Endodermal cell (in vitro differentiated cells): ENCODE measurements around the gene RASAL2. TPM values are rescaled to one million over a fixed set of nuclear protein-coding genes. Genes with fewer than 3 reads are reported as not detected.

Source experiments
- DNase-seq: peaks from one replicate; pipeline ENCODE4 v3.0.0-alpha.2; 2017
- H3K27ac ChIP-seq: 2 replicates; pipeline ENCODE4 v1.5.1; 2013; ENCODE audit warnings: mild to moderate bottlenecking, low read depth, low read length, moderate library complexity
- H3K27me3 ChIP-seq: 2 replicates; pipeline ENCODE4 v1.6.1; 2013; ENCODE audit warnings: mild to moderate bottlenecking, low read length, moderate library complexity; ENCODE audit not compliant: insufficient read depth, control insufficient read depth, poor library complexity, severe bottlenecking
- H3K36me3 ChIP-seq: 2 replicates; pipeline ENCODE4 v1.7.0; 2013; ENCODE audit warnings: mild to moderate bottlenecking, low read length, moderate library complexity; ENCODE audit not compliant: control insufficient read depth, insufficient read depth
- H3K4me1 ChIP-seq: one replicate; pipeline ENCODE4 v1.7.0; 2013; ENCODE audit warnings: low read length; ENCODE audit not compliant: control insufficient read depth, insufficient read depth
- H3K4me3 ChIP-seq: 2 replicates; pipeline ENCODE4 v1.5.1; 2013; ENCODE audit warnings: mild to moderate bottlenecking, low read length, moderate library complexity
- H3K9ac ChIP-seq: 2 replicates; pipeline ENCODE4 v1.6.1; 2013; ENCODE audit warnings: mild to moderate bottlenecking, low read length, moderate library complexity; ENCODE audit not compliant: poor library complexity, severe bottlenecking; ENCODE audit errors: extremely low read depth
- H3K9me3 ChIP-seq: 2 replicates; pipeline ENCODE4 v1.6.1; 2013; ENCODE audit warnings: mild to moderate bottlenecking, low read length, moderate library complexity; ENCODE audit not compliant: control insufficient read depth
- H3K27ac Mint-ChIP-seq: 2 replicates; pipeline ENCODE4 v1.8.0; 2020; ENCODE audit warnings: mixed read lengths
- H3K27me3 Mint-ChIP-seq: 2 replicates; pipeline ENCODE4 v1.8.0; 2021; ENCODE audit warnings: mild to moderate bottlenecking, mixed read lengths; ENCODE audit not compliant: insufficient read depth
- H3K36me3 Mint-ChIP-seq: 2 replicates; pipeline ENCODE4 v1.8.0; 2020; ENCODE audit warnings: low read depth, mixed read lengths
- H3K4me1 Mint-ChIP-seq: 2 replicates; pipeline ENCODE4 v1.8.0; 2020; ENCODE audit warnings: mixed read lengths
- H3K4me3 Mint-ChIP-seq: 2 replicates; pipeline ENCODE4 v1.8.0; 2020; ENCODE audit warnings: mild to moderate bottlenecking, moderate library complexity, mixed read lengths
- H3K9me3 Mint-ChIP-seq: 2 replicates; pipeline ENCODE4 v1.8.0; 2020; ENCODE audit warnings: mild to moderate bottlenecking, mixed read lengths
- CTCF ChIP-seq: fragments of 200-600 bp; sonication (generic); conservative IDR thresholded peaks from 2 replicates; pipeline ENCODE4 v1.5.0; 2021; ENCODE audit warnings: antibody characterized with exemption, mild to moderate bottlenecking
- WGBS, 2 experiments: methylation state at CpG; one replicate each; pipeline versions ENCODE4 v1.1.5 to v1.1.7; 2013; ENCODE audit warnings: missing lambda C conversion rate in 2 of 2, mixed read lengths in 1 of 2; ENCODE audit not compliant: insufficient coverage in 1 of 2, insufficient read length in 1 of 2; 5-methylcytosine and 5-hydroxymethylcytosine counted together
- total RNA-seq, 2 donors: library from RNA; stranded (reverse); fragmentation: NEBNext Ultra II Directional in 1 of 2; extraction: Animal tissue kit (Norgen Biotek cat#: 25700) in 1 of 2; gene quantifications; 2 replicates in 1 of 2; 3 replicates in 1 of 2; pipeline ENCODE4 v1.2.1, GENCODE V29; 2021

The RASAL2 gene
- total RNA-seq, 2 donors from 2014 or later = 21.8 to 22.1 TPM

GRCh38 chr1:178065250-178065649 lies 28.7 kb upstream of the RASAL2 start:
- TF ChIP-seq CTCF = no peak
- Histone ChIP-seq H3K27ac (no peak overlapping the region), H3K9me3 (no peaks in the 10 kb centered on the region), H3K36me3 (no peaks in the 10 kb centered on the region), H3K4me3 (no peak overlapping the region), H3K9ac (no peak overlapping the region), H3K27me3 (peaks cover 4% of the 10 kb centered on the region), H3K4me1 (no peaks in the 10 kb centered on the region)
- WGBS, 2 experiments = 96 to 97% methylated on average over 3 of the region's 3 CpGs
- H3K27ac Mint-ChIP-seq = no peak overlapping the region
- H3K36me3 Mint-ChIP-seq = no peaks in the 10 kb centered on the region
- H3K27me3 Mint-ChIP-seq = peaks cover 2% of the 10 kb centered on the region
- no peak for DNase-seq
- no peak overlapping the region for H3K4me3 Mint-ChIP-seq
- H3K4me1 Mint-ChIP-seq = peaks cover 30% of the 10 kb centered on the region
- H3K9me3 Mint-ChIP-seq = no peaks in the 10 kb centered on the region

GRCh38 chr1:178066296-178066907 lies 27.5 kb upstream of the RASAL2 start:
- no peaks in the 10 kb centered on the region for H3K9me3 ChIP-seq
- H3K4me1 ChIP-seq = no peaks in the 10 kb centered on the region
- no peak overlapping the region for H3K4me3 ChIP-seq
- H3K27me3 Mint-ChIP-seq = no peaks in the 10 kb centered on the region
- WGBS, 2 experiments = 87 to 93% methylated on average over 3 to 8 of the region's 8 CpGs
- H3K36me3 Mint-ChIP-seq = no peaks in the 10 kb centered on the region
- no peaks in the 10 kb centered on the region for H3K27me3 ChIP-seq
- no peak for DNase-seq
- no peak overlapping the region for H3K27ac Mint-ChIP-seq
- H3K27ac ChIP-seq = no peak overlapping the region
- H3K36me3 ChIP-seq = no peaks in the 10 kb centered on the region
- no peak overlapping the region for H3K9ac ChIP-seq
- no peak overlapping the region for H3K4me3 Mint-ChIP-seq
- peaks cover 20% of the 10 kb centered on the region for H3K4me1 Mint-ChIP-seq
- H3K9me3 Mint-ChIP-seq = no peaks in the 10 kb centered on the region
- no peak for TF ChIP-seq CTCF

- no peak for TF ChIP-seq CTCF
- H3K27ac Mint-ChIP-seq = no peak overlapping the region
These were observed 26.8 kb upstream of the RASAL2 start for GRCh38 chr1:178066908-178067614.

More at GRCh38 chr1:178066908-178067614, 26.8 kb upstream of the RASAL2 start:
- Histone ChIP-seq H3K27me3 (no peaks in the 10 kb centered on the region), H3K36me3 (no peaks in the 10 kb centered on the region), H3K4me3 (no peak overlapping the region), H3K9ac (no peak overlapping the region), H3K27ac (no peak overlapping the region), H3K9me3 (no peaks in the 10 kb centered on the region), H3K4me1 (no peaks in the 10 kb centered on the region)
- no peak overlapping the region for H3K4me3 Mint-ChIP-seq
- H3K27me3 Mint-ChIP-seq = no peaks in the 10 kb centered on the region
- WGBS, 2 experiments = 88 to 100% methylated on average over 2 to 6 of the region's 6 CpGs
- no peaks in the 10 kb centered on the region for H3K9me3 Mint-ChIP-seq
- no peak for DNase-seq
- H3K4me1 Mint-ChIP-seq = peaks cover 18% of the 10 kb centered on the region
- H3K36me3 Mint-ChIP-seq = no peaks in the 10 kb centered on the region
